HEK293T (cell line): ENCODE measurements around the gene EPS8L2.
A peak's percentile ranks its signal among the peaks of the same experiment; 100 is the strongest.

Source experiments
- CTCF ChIA-PET: fragments of 350-600 bp; formaldehyde crosslinking; extraction: SDS; loops from one replicate; lab custom pipeline; 2021; ENCODE audit warnings: antibody characterized with exemption, inconsistent platforms; lab: Yijun Ruan, JAX
- POLR2A ChIA-PET: fragments of 350-600 bp; formaldehyde crosslinking; extraction: SDS; loops from one replicate; lab custom pipeline; 2020; ENCODE audit warnings: antibody characterized with exemption, inconsistent platforms; lab: Yijun Ruan, JAX
- DNase-seq: peaks from one replicate; pipeline ENCODE4 v3.0.0; 2012; ENCODE audit warnings: mixed read lengths; ENCODE audit errors: extremely low spot score
- ARNT ChIP-seq: fragments of 450-650 bp; IDR thresholded peaks from 2 replicates; pipeline ENCODE4 v1.6.1; 2017; ENCODE audit warnings: mild to moderate bottlenecking
- BHLHE40 ChIP-seq: fragments of 450-650 bp; IDR thresholded peaks from 2 replicates; pipeline ENCODE4 v1.6.1; 2016; ENCODE audit warnings: mild to moderate bottlenecking, moderate library complexity, borderline replicate concordance
- CTBP1 ChIP-seq: fragments of 450-650 bp; IDR thresholded peaks from 2 replicates; pipeline ENCODE4 v1.6.1; 2016; ENCODE audit warnings: borderline replicate concordance
- ELF4 ChIP-seq: fragments of 450-650 bp; IDR thresholded peaks from 2 replicates; pipeline ENCODE4 v1.6.1; 2017; ENCODE audit warnings: antibody characterized with exemption
- FOXA1 ChIP-seq: fragments of 450-650 bp; IDR thresholded peaks from 2 replicates; pipeline ENCODE4 v1.6.1; 2016; ENCODE audit warnings: mild to moderate bottlenecking
- FOXK2 ChIP-seq: fragments of 450-650 bp; IDR thresholded peaks from 2 replicates; pipeline ENCODE4 v1.6.1; 2016; ENCODE audit warnings: mild to moderate bottlenecking
- FOXM1 ChIP-seq: fragments of 450-650 bp; IDR thresholded peaks from 2 replicates; pipeline ENCODE4 v1.6.1; 2017; ENCODE audit warnings: mild to moderate bottlenecking, borderline replicate concordance
- HDGF ChIP-seq: fragments of 450-650 bp; IDR thresholded peaks from 2 replicates; pipeline ENCODE4 v1.6.1; 2017; ENCODE audit warnings: antibody characterized with exemption, borderline replicate concordance
- L3MBTL2 ChIP-seq: fragments of 450-650 bp; conservative IDR thresholded peaks from 2 replicates; pipeline ENCODE4 v1.6.1; 2016; ENCODE audit warnings: mild to moderate bottlenecking
- LEF1 ChIP-seq: fragments of 450-650 bp; IDR thresholded peaks from 2 replicates; pipeline ENCODE4 v1.6.1; 2017; ENCODE audit warnings: mild to moderate bottlenecking, borderline replicate concordance
- NFRKB ChIP-seq: fragments of 450-650 bp; IDR thresholded peaks from 2 replicates; pipeline ENCODE4 v1.6.1; 2016; ENCODE audit warnings: mild to moderate bottlenecking, moderate library complexity
- PKNOX1 ChIP-seq: fragments of 450-650 bp; IDR thresholded peaks from 2 replicates; pipeline ENCODE4 v1.6.1; 2016
- SP1 ChIP-seq: fragments of 450-650 bp; IDR thresholded peaks from 2 replicates; pipeline ENCODE4 v1.6.1; 2017
- SUZ12 ChIP-seq: fragments of 450-650 bp; IDR thresholded peaks from 2 replicates; pipeline ENCODE4 v1.6.1; 2016; ENCODE audit warnings: mild to moderate bottlenecking
- TARDBP ChIP-seq: fragments of 450-650 bp; IDR thresholded peaks from 2 replicates; pipeline ENCODE4 v1.6.1; 2016
- ZNF384 ChIP-seq: fragments of 450-650 bp; IDR thresholded peaks from 2 replicates; pipeline ENCODE4 v1.6.1; 2016

Gene EPS8L2

GRCh38 chr11:765025-765801 lies 59.2 kb downstream of the EPS8L2 start:
- POLR2A ChIA-PET, result interaction anchor here (1.1 to 1.8 kb wide), 4 partner anchors 12 to 54 kb away, joined by 3 to 8 read pairs (median 4); partner anchors contain the start of genes GATD1 and TALDO1
- TF ChIP-seq SP1 (no peak), ZNF384 (0 out of 2 replicates have a peak, but pooled peaks have one; percentile 16), ARNT (no peak)
- no peak for DNase-seq
- CTCF ChIA-PET, result interaction anchor here (0.9 kb wide), 1 partner anchor 37 kb away, joined by 3 read pairs; no protein-coding TSS in a partner anchor

GRCh38 chr11:765802-766091 lies 59.7 kb downstream of the EPS8L2 start:
- no peak for DNase-seq
- ChIA-PET POLR2A (interaction anchor here (1.1 to 1.8 kb wide), 2 partner anchors 11 to 54 kb away, joined by 3 to 5 read pairs; partner anchors contain the start of gene GATD1), CTCF (no interaction called here)
- TF ChIP-seq LEF1 (no peak), TARDBP (no peak), ELF4 (no peak), ARNT (no peak), NFRKB (no peak), BHLHE40 (no peak), FOXK2 (no peak), FOXM1 (no peak), SUZ12 (no peak)

GRCh38 chr11:766106-766935 lies 60.3 kb downstream of the EPS8L2 start:
- ChIA-PET POLR2A (interaction anchor here (0.6 to 1.8 kb wide), 3 partner anchors 11 to 70 kb away, joined by 3 to 5 read pairs (median 3); partner anchors contain the start of gene GATD1), CTCF (no interaction called here)
- DNase-seq, result no peak
- TF ChIP-seq SUZ12, result no peak
- TF ChIP-seq CTBP1, result no peak
- TF ChIP-seq LEF1, result no peak
- TF ChIP-seq TARDBP, result no peak
- no peak for TF ChIP-seq ARNT
- TF ChIP-seq BHLHE40, result no peak
- no peak for TF ChIP-seq HDGF
- TF ChIP-seq FOXM1, result no peak

- DNase-seq, result no peak
- TF ChIP-seq SUZ12 (no peak), L3MBTL2 (no peak), FOXM1 (no peak), HDGF (no peak), CTBP1 (no peak), ZNF384 (no peak), SP1 (no peak), PKNOX1 (no peak), ARNT (no peak), LEF1 (no peak), FOXA1 (no peak), TARDBP (no peak)
- ChIA-PET POLR2A (interaction anchor here (1.8 kb wide), 1 partner anchor 10 kb away, joined by 5 read pairs; the partner anchor contains the start of gene GATD1), CTCF (no interaction called here)
Measured at GRCh38 chr11:766936-767210, 60.8 kb downstream of the EPS8L2 start.

GRCh38 chr11:767238-767637 lies 61.2 kb downstream of the EPS8L2 start:
- no peak for TF ChIP-seq TARDBP
- no peak for TF ChIP-seq ARNT
- no peak for TF ChIP-seq FOXK2
- TF ChIP-seq LEF1, result no peak
- TF ChIP-seq HDGF, result no peak
- no peak for TF ChIP-seq ELF4
- TF ChIP-seq FOXA1, result no peak
- no peak for TF ChIP-seq FOXM1
- TF ChIP-seq ZNF384, result no peak
- no peak for TF ChIP-seq BHLHE40
- CTCF ChIA-PET, result no interaction called here
- DNase-seq, result no peak
- POLR2A ChIA-PET, result interaction anchor here (1.8 kb wide), 1 partner anchor 10 kb away, joined by 5 read pairs; the partner anchor contains the start of gene GATD1

- DNase-seq, result no peak
- POLR2A ChIA-PET, result no interaction called here
- TF ChIP-seq PKNOX1, result no peak
- TF ChIP-seq NFRKB, result no peak
- no peak for TF ChIP-seq L3MBTL2
- TF ChIP-seq SUZ12, result no peak
- no peak for TF ChIP-seq FOXM1
- no peak for TF ChIP-seq FOXA1
- no peak for TF ChIP-seq FOXK2
- no peak for TF ChIP-seq BHLHE40
- no peak for TF ChIP-seq CTBP1
- no peak for TF ChIP-seq SP1
- TF ChIP-seq HDGF, result no peak
- TF ChIP-seq TARDBP, result no peak
- no peak for TF ChIP-seq ARNT
- TF ChIP-seq ZNF384, result no peak
- TF ChIP-seq LEF1, result no peak
- CTCF ChIA-PET, result no interaction called here
Measured at GRCh38 chr11:769887-770641, 64.0 kb downstream of the EPS8L2 start.
